Erythroblast (primary cell): ENCODE results near the gene UBL4A.

Experiments used
- DNase-seq, 2 experiments: peaks; one replicate each; lab custom pipeline; 2025; lab: John Stamatoyannopoulos, UW
- GATA1 ChIP-seq: IDR thresholded peaks from 2 replicates; pipeline ENCODE4 v1.6.1; 2011; ENCODE audit warnings: low read depth, mild to moderate bottlenecking, control low read depth, low read length, moderate library complexity
- POLR2A ChIP-seq: IDR thresholded peaks from 2 replicates; pipeline ENCODE4 v1.6.1; 2011; ENCODE audit warnings: mild to moderate bottlenecking, low read length

UBL4A gene

GRCh38 chrX:154468217-154468616, 18.2 kb downstream of the UBL4A start:
- TF ChIP-seq POLR2A (no peak), GATA1 (no peak)
- no peak for DNase-seq

GRCh38 chrX:154467556-154467955, 18.9 kb downstream of the UBL4A start:
- DNase-seq: no peak
- TF ChIP-seq GATA1 (no peak), POLR2A (no peak)

- no peak for DNase-seq
- TF ChIP-seq GATA1: no peak
- no peak for TF ChIP-seq POLR2A
Measured at GRCh38 chrX:154466907-154467306, 19.5 kb downstream of the UBL4A start.

- TF ChIP-seq POLR2A (no peak), GATA1 (no peak)
- no peak for DNase-seq
Measured at GRCh38 chrX:154466036-154466435, 20.4 kb downstream of the UBL4A start.

GRCh38 chrX:154465601-154466000, 20.8 kb downstream of the UBL4A start:
- TF ChIP-seq GATA1 (no peak), POLR2A (no peak)
- no peak for DNase-seq

- TF ChIP-seq POLR2A (no peak), GATA1 (no peak)
- no peak for DNase-seq
Measured at GRCh38 chrX:154464806-154465365, 21.5 kb downstream of the UBL4A start.

GRCh38 chrX:154463611-154464220, 22.7 kb downstream of the UBL4A start:
- TF ChIP-seq POLR2A (no peak), GATA1 (no peak)
- DNase-seq: no peak

GRCh38 chrX:154462396-154462795, 24.0 kb downstream of the UBL4A start:
- TF ChIP-seq GATA1 (no peak), POLR2A (no peak)
- no peak for DNase-seq

GRCh38 chrX:154460326-154460725, 26.1 kb downstream of the UBL4A start:
- no peak for DNase-seq
- TF ChIP-seq POLR2A: no peak

- no peak for TF ChIP-seq GATA1
- TF ChIP-seq POLR2A: no peak
- DNase-seq: peak; percentile 21 to 36
Measured at GRCh38 chrX:154459832-154460231, 26.6 kb downstream of the UBL4A start.

- no peak for TF ChIP-seq POLR2A
- no peak for TF ChIP-seq GATA1
- peak; percentile 24 to 47 for DNase-seq
Measured at GRCh38 chrX:154458954-154459778, 27.2 kb downstream of the UBL4A start.

- TF ChIP-seq GATA1: no peak
- TF ChIP-seq POLR2A: peak; percentile 41
- peak; percentile 63 to 75 for DNase-seq
Measured at GRCh38 chrX:154458116-154458953, 28.1 kb downstream of the UBL4A start, which contains the start of gene PLXNA3. PLXNA3 (plus strand) TSS chrX:154458281; CDS start chrX:154460184, 1,903 bp downstream.

- TF ChIP-seq POLR2A: no peak
- no peak for TF ChIP-seq GATA1
- DNase-seq: peak; percentile 58 to 71
Measured at GRCh38 chrX:154457491-154458115, 28.8 kb downstream of the UBL4A start.

GRCh38 chrX:154452823-154453222, 33.6 kb downstream of the UBL4A start:
- no peak for DNase-seq
- no peak for TF ChIP-seq POLR2A
- TF ChIP-seq GATA1: no peak
